ENCODE data around the gene ITGAX. TPM values are rescaled to one million over a fixed set of nuclear protein-coding genes. Genes with fewer than 3 reads are reported as not detected.

The ITGAX gene
- total RNA-seq, 4 donors from 2014 or later = 0.70 to 18.2 (median 2.5) TPM; not detected in 1

DNA sequence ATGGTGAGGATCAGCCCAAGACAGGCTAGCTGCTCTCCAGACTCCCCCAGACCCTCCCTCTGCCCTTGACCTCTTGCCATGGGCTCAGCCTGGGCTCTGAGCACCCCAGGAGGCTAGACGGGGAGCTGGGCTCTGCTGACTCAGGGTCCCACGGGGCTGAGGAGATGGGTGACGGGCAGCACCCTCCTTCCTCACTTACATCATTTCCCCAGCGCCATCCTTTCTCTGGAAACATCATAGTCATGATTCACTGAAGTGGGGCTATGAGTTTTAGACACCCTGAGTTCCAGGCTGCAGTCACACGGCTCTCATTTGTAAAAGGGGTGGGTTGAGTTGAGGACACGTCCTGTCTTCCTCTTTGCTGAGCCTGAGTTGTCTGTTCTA lies 3.0 kb upstream of the ITGAX start:
- TF ChIP-seq POLR2A (IDR thresholded peaks at IDR 0.05) = no peak
- TF ChIP-seq, protein P1, sequence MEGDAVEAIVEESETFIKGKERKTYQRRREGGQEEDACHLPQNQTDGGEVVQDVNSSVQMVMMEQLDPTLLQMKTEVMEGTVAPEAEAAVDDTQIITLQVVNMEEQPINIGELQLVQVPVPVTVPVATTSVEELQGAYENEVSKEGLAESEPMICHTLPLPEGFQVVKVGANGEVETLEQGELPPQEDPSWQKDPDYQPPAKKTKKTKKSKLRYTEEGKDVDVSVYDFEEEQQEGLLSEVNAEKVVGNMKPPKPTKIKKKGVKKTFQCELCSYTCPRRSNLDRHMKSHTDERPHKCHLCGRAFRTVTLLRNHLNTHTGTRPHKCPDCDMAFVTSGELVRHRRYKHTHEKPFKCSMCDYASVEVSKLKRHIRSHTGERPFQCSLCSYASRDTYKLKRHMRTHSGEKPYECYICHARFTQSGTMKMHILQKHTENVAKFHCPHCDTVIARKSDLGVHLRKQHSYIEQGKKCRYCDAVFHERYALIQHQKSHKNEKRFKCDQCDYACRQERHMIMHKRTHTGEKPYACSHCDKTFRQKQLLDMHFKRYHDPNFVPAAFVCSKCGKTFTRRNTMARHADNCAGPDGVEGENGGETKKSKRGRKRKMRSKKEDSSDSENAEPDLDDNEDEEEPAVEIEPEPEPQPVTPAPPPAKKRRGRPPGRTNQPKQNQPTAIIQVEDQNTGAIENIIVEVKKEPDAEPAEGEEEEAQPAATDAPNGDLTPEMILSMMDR (IDR thresholded peaks at IDR 0.05) = no peak
- Histone ChIP-seq H3K27me3 (no peaks in the 10 kb centered on the region), H3K9me3 (no peaks in the 10 kb centered on the region), H3K27ac (peak overlapping the region in 3 of 4 donors; percentile 7 to 65 (median 42)), H3K36me3 (no peaks in the 10 kb centered on the region), H3K4me1 (peaks cover 0 to 14% (median 4%) of the 10 kb centered on the region in 4 donors), H3K4me3 (no peak overlapping the region)
- peak in 1 of 3 donors; percentile 47 for DNase-seq

DNA sequence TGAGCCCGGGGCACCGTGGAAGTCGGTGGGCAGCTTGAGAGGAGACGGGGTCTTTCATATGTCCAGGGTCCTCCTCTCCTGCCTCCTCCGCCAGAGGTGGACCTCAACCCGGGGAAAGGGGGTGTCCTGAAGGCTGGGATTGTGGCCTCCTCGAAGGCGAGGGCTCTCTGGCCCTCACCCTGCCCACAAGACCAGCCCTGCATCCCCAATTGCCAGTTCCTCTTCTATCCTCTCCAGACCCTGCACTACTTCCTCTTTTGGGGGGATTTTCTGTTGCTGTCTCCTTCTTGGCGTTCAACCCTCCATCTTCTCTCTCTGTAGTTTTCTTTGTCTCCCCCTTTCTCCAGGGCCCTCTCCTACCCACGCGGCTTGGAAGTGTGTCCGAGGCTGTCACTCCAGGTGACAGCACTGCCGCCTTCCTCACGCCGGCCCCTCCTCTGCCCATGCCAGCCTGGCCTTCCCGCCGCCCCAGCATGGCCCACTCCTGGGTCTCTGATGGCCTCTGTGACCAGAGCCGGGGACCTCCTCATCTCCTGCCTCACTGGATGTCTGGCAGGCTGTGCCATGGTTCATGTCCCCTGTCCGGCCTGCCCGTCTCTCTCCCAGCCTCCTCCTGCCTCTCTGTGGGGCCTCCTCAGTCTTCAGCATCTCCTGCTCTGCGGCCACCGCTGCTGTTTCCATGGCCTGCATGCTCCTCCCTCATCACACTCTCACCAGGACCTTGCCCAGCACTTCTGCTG lies 2.4 kb upstream of the ITGAX start:
- H3K27ac ChIP-seq = peak overlapping the region in 3 of 4 donors; percentile 7 to 65 (median 42)
- no peaks in the 10 kb centered on the region for H3K9me3 ChIP-seq
- no peaks in the 10 kb centered on the region for H3K36me3 ChIP-seq
- DNase-seq = peak in 2 of 3 donors; percentile 44 to 62
- H3K4me3 ChIP-seq = no peak overlapping the region
- no peak for TF ChIP-seq POLR2A (IDR thresholded peaks at IDR 0.05)
- TF ChIP-seq, protein P1 (IDR thresholded peaks at IDR 0.05) = no peak
- H3K4me1 ChIP-seq = peaks cover 0 to 14% (median 4%) of the 10 kb centered on the region in 4 donors
- no peaks in the 10 kb centered on the region for H3K27me3 ChIP-seq

DNA sequence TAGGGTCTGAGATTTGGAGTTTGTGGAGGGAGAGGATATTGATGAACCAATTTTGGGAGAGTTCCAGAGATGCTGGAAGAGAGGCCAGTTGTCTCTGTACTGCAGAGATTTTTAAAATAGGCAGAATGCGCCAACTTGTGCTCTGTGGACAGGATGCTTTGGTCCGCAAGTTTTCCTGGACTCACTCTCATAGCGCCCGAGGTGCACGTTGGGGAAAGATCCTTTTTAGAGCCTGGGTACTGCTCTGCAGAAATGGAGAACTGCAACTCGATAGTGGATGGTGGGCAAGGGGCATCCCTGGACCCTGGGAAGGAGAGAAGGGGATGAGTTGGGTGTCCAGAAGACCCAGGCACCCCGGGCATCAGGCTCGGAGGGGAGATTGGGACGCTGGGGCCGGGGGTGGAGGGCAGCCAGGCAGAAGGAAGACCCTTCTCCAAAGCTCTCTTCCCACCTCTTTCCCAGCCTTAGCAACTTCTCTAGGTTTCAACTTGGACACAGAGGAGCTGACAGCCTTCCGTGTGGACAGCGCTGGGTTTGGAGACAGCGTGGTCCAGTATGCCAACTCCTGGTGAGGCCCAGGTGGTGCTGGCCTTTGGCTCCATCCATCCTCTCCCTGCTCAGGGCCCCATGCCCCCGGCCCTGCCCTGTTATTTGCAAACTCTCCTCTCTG lies 590 bp downstream of the ITGAX start:
- peak overlapping the region in 1 of 4 donors; percentile 44 for H3K27ac ChIP-seq
- H3K36me3 ChIP-seq = no peaks in the 10 kb centered on the region
- H3K4me3 ChIP-seq = no peak overlapping the region
- peak in 1 of 3 donors; percentile 42 for DNase-seq
- no peaks in the 10 kb centered on the region for H3K9me3 ChIP-seq
- peaks cover 0 to 14% (median 4%) of the 10 kb centered on the region in 4 donors for H3K4me1 ChIP-seq
- no peaks in the 10 kb centered on the region for H3K27me3 ChIP-seq
- TF ChIP-seq, protein P1 (IDR thresholded peaks at IDR 0.05) = no peak
- TF ChIP-seq POLR2A (IDR thresholded peaks at IDR 0.05) = no peak

DNA sequence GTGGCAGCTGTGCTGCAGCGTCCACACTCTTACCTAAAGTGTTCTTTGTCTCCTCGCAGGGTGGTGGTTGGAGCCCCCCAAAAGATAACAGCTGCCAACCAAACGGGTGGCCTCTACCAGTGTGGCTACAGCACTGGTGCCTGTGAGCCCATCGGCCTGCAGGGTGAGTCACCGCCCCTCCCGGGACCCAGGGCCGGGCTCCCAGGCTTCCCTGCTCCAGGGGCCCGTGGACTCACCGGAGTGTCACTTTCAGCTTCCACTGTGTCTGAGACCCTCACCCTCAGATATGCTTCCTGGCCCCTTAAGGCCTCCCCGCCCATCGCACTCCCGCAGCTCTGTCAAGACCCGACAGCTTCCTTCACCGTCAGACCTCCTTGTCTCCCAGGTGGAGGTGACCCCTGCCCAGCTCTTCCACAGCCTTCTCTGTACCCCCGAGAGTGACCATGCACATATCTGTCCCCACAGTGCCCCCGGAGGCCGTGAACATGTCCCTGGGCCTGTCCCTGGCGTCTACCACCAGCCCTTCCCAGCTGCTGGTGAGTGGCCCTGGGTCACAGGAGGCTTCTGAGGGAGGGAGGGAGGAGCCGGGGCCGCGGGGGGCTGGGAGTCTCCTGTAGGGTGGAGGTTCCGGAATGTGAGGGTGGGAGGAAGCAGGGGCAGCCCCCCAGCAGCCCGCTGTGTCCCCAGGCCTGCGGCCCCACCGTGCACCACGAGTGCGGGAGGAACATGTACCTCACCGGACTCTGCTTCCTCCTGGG lies 1.8 kb downstream of the ITGAX start:
- Histone ChIP-seq H3K36me3 (no peaks in the 10 kb centered on the region), H3K9me3 (no peaks in the 10 kb centered on the region), H3K27ac (peak overlapping the region in 1 of 4 donors; percentile 31), H3K27me3 (no peaks in the 10 kb centered on the region), H3K4me1 (peaks cover 0 to 13% (median 4%) of the 10 kb centered on the region in 4 donors), H3K4me3 (no peak overlapping the region)
- TF ChIP-seq, protein P1 (IDR thresholded peaks at IDR 0.05) = no peak
- no peak for TF ChIP-seq POLR2A (IDR thresholded peaks at IDR 0.05)
- DNase-seq = peak in 1 of 3 donors; percentile 46

DNA sequence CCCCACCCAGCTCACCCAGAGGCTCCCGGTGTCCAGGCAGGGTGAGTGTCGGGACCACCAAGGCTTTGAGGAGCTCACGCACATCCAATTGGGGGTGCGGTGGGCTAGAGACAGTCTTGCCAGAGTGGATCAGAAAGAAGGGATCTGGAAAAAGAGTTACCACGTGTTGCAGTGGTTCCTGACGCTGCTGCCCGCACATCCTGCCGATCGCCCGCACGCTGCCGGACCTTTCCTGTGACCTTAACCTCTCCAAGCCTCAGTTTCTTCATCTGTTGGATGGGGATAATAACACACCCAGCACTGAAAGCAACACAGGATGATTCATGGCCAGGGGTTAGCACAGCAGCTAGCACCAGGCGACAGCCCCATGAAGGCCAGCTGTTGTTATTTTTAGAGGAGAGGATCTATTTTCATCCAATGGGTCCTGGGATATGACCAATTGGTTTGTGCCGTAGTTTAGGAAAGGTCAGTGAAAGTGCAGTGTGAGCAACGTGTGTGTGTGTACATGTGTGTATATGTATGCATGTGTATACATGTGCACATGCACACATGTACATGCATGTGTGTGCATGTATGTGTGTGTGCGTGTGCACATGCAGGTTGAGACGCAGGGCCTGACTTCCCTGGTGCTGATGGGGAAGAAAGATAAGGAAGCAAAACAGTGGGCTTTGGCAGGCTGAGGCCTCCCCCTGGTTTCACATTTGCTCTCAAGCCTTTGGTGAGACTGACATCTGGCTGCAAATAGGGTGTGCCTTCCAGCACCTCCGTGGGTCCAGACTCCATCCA lies 2.5 kb downstream of the ITGAX start:
- peak in 1 of 3 donors; percentile 44 for DNase-seq
- TF ChIP-seq, protein P1 (IDR thresholded peaks at IDR 0.05) = no peak
- no peak for TF ChIP-seq POLR2A (IDR thresholded peaks at IDR 0.05)
- H3K4me3 ChIP-seq = no peak overlapping the region
- H3K27ac ChIP-seq = peak overlapping the region in 1 of 4 donors; percentile 31
- H3K36me3 ChIP-seq = no peaks in the 10 kb centered on the region
- H3K9me3 ChIP-seq = no peaks in the 10 kb centered on the region
- no peaks in the 10 kb centered on the region for H3K27me3 ChIP-seq
- H3K4me1 ChIP-seq = peaks cover 0 to 7% (median 4%) of the 10 kb centered on the region in 4 donors
